ENCODE results near the gene CFAP57. TPM values are rescaled to one million over a fixed set of nuclear protein-coding genes. Genes with fewer than 3 reads are reported as not detected.

Gene CFAP57
- total RNA-seq, 1 donor from 2014 or later, result not detected

DNA sequence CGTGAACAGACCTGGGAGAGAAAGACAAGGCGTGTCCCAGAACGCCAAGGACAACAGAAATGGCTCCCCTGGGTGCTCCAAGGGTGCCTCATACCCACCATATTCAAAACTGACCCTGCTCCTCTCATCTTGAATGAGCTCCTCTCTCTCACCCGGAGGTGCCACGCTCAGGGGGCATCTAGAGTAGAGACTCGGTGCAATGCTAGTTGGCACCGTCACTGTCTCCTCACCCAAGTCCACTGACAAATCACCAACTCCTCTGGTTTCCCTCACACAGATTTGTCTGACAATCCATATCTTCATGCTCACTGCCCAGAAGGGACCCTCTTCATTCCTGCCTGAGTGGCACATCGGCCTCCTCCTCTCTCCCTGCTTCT lies 102.7 kb downstream of the CFAP57 start:
- no peak overlapping the region for H3K27ac ChIP-seq

DNA sequence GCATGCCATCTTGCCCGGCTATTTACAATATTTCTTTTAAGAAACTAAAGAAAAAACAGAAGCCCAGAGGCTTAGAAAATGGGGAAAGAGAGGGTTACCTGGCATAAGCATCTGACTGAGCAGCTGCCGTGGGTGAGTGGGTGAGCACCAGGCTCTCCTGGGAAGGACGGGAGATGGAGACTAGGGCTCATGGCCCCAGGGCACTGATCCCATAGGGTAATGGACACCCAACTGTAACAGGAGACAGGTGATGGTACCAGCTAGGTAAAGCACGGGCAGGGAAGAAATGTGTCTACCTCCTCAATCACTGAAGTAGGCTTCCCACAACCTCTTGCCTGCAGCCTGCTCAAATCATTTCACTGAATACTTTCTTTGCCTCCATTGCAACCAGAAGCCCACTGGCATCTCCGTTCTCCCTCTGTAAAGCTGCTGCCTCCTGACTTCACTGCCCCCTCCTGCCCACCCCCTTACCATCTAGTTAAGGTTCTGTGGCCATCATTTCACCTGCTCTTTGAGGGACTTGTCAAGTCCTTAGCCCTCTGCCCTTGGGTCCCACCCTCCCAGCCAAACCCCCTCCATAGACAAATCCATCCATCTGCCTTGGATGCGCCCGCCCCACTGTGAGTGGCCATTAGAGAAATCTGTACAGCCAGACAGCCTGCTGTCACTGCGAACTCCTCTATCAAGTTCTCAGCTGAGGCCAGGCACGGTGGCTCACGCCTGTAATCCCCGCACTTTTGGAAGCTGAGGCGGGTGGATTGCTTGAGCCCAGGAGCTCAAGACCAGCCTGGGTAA lies 103.9 kb downstream of the CFAP57 start:
- H3K27me3 ChIP-seq, result no peaks in the 10 kb centered on the region
- intact Hi-C loops (cut with DNase I), result no loop called here
- H3K9me3 ChIP-seq, result no peaks in the 10 kb centered on the region
- H3K36me3 ChIP-seq, result no peaks in the 10 kb centered on the region
- H3K4me1 ChIP-seq, result no peaks in the 10 kb centered on the region
- TF ChIP-seq POLR2A (IDR thresholded peaks at IDR 0.05) (no peak), POLR2AphosphoS5 (IDR thresholded peaks at IDR 0.05; ENCODE audit: insufficient read depth in 1 of 2, low read depth in 1 of 2) (no peak)
- TF ChIP-seq, protein P1, sequence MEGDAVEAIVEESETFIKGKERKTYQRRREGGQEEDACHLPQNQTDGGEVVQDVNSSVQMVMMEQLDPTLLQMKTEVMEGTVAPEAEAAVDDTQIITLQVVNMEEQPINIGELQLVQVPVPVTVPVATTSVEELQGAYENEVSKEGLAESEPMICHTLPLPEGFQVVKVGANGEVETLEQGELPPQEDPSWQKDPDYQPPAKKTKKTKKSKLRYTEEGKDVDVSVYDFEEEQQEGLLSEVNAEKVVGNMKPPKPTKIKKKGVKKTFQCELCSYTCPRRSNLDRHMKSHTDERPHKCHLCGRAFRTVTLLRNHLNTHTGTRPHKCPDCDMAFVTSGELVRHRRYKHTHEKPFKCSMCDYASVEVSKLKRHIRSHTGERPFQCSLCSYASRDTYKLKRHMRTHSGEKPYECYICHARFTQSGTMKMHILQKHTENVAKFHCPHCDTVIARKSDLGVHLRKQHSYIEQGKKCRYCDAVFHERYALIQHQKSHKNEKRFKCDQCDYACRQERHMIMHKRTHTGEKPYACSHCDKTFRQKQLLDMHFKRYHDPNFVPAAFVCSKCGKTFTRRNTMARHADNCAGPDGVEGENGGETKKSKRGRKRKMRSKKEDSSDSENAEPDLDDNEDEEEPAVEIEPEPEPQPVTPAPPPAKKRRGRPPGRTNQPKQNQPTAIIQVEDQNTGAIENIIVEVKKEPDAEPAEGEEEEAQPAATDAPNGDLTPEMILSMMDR (IDR thresholded peaks at IDR 0.05), result no peak
- H3K27ac ChIP-seq, result no peak overlapping the region
- no peak for DNase-seq (ENCODE audit: extremely low spot score in 2 of 2)
- H3K4me3 ChIP-seq, result no peak overlapping the region

More for the DNA sequence above, 102.7 kb downstream of the CFAP57 start:
- Histone ChIP-seq H3K4me3 (no peak overlapping the region), H3K36me3 (no peaks in the 10 kb centered on the region), H3K27me3 (no peaks in the 10 kb centered on the region), H3K9me3 (no peaks in the 10 kb centered on the region), H3K4me1 (peaks cover 5% of the 10 kb centered on the region)
- no peak for TF ChIP-seq POLR2AphosphoS5 (IDR thresholded peaks at IDR 0.05; ENCODE audit: insufficient read depth in 1 of 2, low read depth in 1 of 2)
- TF ChIP-seq, protein P1 (IDR thresholded peaks at IDR 0.05), result no peak
- no peak for TF ChIP-seq POLR2A (IDR thresholded peaks at IDR 0.05)
- intact Hi-C loops (cut with DNase I), result no loop called here
- DNase-seq (ENCODE audit: extremely low spot score in 2 of 2), result no peak

DNA sequence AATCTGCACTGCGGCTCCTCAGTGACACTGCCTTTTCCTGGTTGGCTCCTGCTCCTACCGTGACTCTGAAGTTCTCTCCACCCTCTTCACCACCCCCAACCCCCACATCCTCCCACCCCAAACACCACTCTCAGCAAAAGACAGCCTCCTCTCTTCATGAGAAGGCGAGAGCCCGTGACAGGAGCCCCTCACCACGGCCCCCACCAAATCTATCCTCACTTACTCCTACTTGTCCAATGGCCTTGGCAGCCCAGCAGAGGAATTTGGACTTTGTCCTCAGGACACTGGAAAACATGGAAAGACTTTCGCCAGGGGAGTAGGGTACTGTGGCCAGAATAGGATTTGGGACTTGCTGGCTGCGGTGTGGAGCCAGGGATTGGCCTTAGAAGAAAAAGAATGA lies 104.5 kb downstream of the CFAP57 start:
- Histone ChIP-seq H3K36me3 (no peaks in the 10 kb centered on the region), H3K4me3 (no peak overlapping the region), H3K27me3 (no peaks in the 10 kb centered on the region), H3K4me1 (no peaks in the 10 kb centered on the region), H3K27ac (no peak overlapping the region), H3K9me3 (no peaks in the 10 kb centered on the region)
- intact Hi-C loops (cut with DNase I), result no loop called here
- DNase-seq (ENCODE audit: extremely low spot score in 2 of 2), result no peak
- no peak for TF ChIP-seq POLR2A (IDR thresholded peaks at IDR 0.05)
- TF ChIP-seq, protein P1 (IDR thresholded peaks at IDR 0.05), result no peak
- TF ChIP-seq POLR2AphosphoS5 (IDR thresholded peaks at IDR 0.05; ENCODE audit: insufficient read depth in 1 of 2, low read depth in 1 of 2), result no peak

DNA sequence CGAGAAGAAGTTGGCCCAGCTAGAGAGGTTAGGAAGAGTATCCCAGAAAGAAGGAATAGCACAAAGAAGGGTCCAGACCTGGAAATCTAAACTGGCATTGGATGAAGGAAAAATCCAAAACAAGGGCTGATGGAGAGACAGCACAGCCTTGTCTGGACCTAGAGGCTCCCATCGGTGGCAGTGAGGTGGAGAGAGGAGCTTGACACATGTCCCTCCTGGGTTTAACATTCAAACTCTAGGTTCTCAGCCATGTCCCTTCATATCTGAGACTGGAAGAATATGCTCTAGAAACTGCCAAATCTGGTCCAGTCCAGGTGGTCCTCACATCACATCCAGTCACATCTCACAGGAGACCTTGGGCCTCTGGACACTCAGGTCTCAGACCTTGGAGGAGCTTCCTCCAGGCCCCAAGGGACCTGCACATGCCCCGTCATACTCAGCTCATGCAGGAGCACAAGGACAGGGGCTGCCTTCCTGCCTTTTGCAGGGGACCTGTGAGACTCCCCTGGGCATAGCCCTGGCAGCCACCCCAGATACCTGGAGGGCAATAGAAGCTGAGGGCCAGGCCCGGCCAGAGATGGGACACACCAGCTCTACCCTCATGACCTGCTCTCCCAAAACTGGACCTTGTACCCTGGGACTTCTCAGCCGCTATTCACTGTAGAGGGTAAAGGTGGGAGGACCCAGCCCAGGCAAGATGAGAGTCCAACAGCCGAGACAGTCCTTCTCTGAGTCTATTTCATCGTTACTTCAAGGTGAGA lies 105.2 kb downstream of the CFAP57 start:
- no peaks in the 10 kb centered on the region for H3K27me3 ChIP-seq
- no peaks in the 10 kb centered on the region for H3K9me3 ChIP-seq
- TF ChIP-seq, protein P1 (IDR thresholded peaks at IDR 0.05), result no peak
- TF ChIP-seq POLR2AphosphoS5 (IDR thresholded peaks at IDR 0.05; ENCODE audit: insufficient read depth in 1 of 2, low read depth in 1 of 2), result no peak
- TF ChIP-seq POLR2A (IDR thresholded peaks at IDR 0.05), result no peak
- DNase-seq (ENCODE audit: extremely low spot score in 2 of 2), result no peak
- no peaks in the 10 kb centered on the region for H3K36me3 ChIP-seq
- no peak overlapping the region for H3K27ac ChIP-seq
- intact Hi-C loops (cut with DNase I), result no loop called here
- H3K4me3 ChIP-seq, result no peak overlapping the region
- H3K4me1 ChIP-seq, result no peaks in the 10 kb centered on the region

DNA sequence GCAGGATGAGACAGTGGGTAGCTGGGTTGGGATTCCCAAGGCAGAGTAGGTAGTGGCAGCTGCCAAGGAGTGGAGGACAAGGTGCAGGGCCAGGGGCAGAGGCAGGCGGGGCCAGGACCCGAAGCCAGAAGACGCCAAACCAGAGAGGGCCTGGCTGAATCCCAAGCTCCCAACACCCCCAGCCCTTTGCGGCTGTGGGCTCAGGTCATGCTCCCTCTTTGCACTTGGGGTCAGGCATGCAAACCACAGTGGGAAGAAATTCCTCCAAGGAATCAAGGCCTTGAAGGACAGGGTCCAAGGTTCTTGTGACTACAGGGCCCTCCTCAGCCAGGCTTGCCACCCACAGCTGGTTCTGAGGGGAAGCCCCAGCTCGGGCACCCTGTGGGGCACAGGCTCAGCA lies 107.0 kb downstream of the CFAP57 start:
- Histone ChIP-seq H3K27me3 (no peaks in the 10 kb centered on the region), H3K27ac (no peak overlapping the region), H3K36me3 (no peaks in the 10 kb centered on the region), H3K9me3 (no peaks in the 10 kb centered on the region), H3K4me1 (no peaks in the 10 kb centered on the region), H3K4me3 (no peak overlapping the region)
- no peak for DNase-seq (ENCODE audit: extremely low spot score in 2 of 2)
- intact Hi-C loops (cut with DNase I), result no loop called here
- TF ChIP-seq, protein P1 (IDR thresholded peaks at IDR 0.05), result no peak
- TF ChIP-seq POLR2AphosphoS5 (IDR thresholded peaks at IDR 0.05; ENCODE audit: insufficient read depth in 1 of 2, low read depth in 1 of 2) (no peak), POLR2A (IDR thresholded peaks at IDR 0.05) (no peak)

Measured in vagina (tissue), 2 donors.